ENCODE results near the gene GMDS. TPM values are rescaled to one million over a fixed set of nuclear protein-coding genes. Genes with fewer than 3 reads are reported as not detected.

The GMDS gene
- total RNA-seq, 2 donors from 2014 or later, result 25.4 to 29.5 TPM

DNA sequence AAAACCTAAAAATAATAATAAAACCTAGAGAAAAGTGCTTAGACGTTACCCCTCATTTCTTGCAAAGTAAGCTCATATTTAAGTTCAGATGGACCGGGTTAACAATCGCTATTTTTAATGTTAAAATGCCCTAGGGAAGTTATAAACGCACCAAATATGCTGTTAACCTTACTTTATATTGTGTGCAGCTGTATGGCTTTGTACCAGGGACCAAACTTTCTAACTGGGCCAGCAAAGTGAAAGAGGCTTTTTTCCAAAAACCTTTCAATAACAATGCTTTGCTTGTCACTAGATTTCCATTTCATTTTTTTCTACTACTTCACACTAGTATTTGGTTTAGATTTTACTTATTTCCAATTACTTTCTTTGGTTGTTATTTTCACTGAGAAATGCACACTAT, 387.2 kb downstream of the GMDS start:
- Histone ChIP-seq H3K9me3 (ENCODE audit: control insufficient read depth, low read length) (no peaks in the 10 kb centered on the region), H3K27me3 (ENCODE audit: control insufficient read depth, insufficient read depth, low read length, poor library complexity, severe bottlenecking) (no peaks in the 10 kb centered on the region), H3K4me1 (ENCODE audit: control insufficient read depth, insufficient read depth, low read length) (no peaks in the 10 kb centered on the region), H3K36me3 (ENCODE audit: control insufficient read depth, insufficient read depth, low read length) (no peaks in the 10 kb centered on the region), H3K4me3 (ENCODE audit: low read length) (no peak overlapping the region), H3K9ac (ENCODE audit: extremely low read depth, low read length, poor library complexity, severe bottlenecking) (no peak overlapping the region), H3K27ac (ENCODE audit: low read depth, low read length) (no peak overlapping the region)
- H3K27ac Mint-ChIP-seq, result no peak overlapping the region
- 70 to 93% methylated on average over 2 to 4 of the region's 4 CpGs for WGBS, 2 experiments (ENCODE audit: insufficient coverage in 1 of 2, insufficient read length in 1 of 2)
- no peaks in the 10 kb centered on the region for H3K9me3 Mint-ChIP-seq
- no peak overlapping the region for H3K4me3 Mint-ChIP-seq
- no peaks in the 10 kb centered on the region for H3K36me3 Mint-ChIP-seq (ENCODE audit: low read depth)
- no peaks in the 10 kb centered on the region for H3K4me1 Mint-ChIP-seq
- H3K27me3 Mint-ChIP-seq (ENCODE audit: insufficient read depth), result no peaks in the 10 kb centered on the region
- TF ChIP-seq, protein P1, sequence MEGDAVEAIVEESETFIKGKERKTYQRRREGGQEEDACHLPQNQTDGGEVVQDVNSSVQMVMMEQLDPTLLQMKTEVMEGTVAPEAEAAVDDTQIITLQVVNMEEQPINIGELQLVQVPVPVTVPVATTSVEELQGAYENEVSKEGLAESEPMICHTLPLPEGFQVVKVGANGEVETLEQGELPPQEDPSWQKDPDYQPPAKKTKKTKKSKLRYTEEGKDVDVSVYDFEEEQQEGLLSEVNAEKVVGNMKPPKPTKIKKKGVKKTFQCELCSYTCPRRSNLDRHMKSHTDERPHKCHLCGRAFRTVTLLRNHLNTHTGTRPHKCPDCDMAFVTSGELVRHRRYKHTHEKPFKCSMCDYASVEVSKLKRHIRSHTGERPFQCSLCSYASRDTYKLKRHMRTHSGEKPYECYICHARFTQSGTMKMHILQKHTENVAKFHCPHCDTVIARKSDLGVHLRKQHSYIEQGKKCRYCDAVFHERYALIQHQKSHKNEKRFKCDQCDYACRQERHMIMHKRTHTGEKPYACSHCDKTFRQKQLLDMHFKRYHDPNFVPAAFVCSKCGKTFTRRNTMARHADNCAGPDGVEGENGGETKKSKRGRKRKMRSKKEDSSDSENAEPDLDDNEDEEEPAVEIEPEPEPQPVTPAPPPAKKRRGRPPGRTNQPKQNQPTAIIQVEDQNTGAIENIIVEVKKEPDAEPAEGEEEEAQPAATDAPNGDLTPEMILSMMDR (conservative IDR thresholded peaks at IDR 0.05), result no peak
- no peak for DNase-seq

DNA sequence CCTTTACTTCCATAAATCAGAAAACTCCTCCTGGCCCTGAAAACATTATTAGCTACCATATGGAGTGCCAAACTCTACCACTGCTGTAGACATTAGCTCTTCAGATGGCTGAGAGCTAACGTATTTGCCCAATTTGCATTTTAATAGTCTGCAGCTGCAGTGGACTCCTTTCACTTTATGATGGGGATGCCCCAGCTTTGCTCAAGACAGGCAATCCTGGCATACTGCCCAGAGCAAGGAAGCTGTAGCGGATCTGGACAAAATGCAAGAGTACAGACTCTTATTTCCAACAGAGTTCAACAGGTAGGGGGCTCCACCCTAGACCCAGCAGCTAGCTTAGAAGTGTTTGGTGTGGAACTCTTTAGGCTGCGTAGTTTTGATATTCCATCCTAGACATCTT, 389.0 kb downstream of the GMDS start:
- H3K4me1 ChIP-seq (ENCODE audit: control insufficient read depth, insufficient read depth, low read length), result no peaks in the 10 kb centered on the region
- no peaks in the 10 kb centered on the region for H3K27me3 ChIP-seq (ENCODE audit: control insufficient read depth, insufficient read depth, low read length, poor library complexity, severe bottlenecking)
- H3K36me3 Mint-ChIP-seq (ENCODE audit: low read depth), result no peaks in the 10 kb centered on the region
- 67 to 91% methylated on average over 1 to 3 of the region's 3 CpGs for WGBS, 2 experiments (ENCODE audit: insufficient coverage in 1 of 2, insufficient read length in 1 of 2)
- H3K27me3 Mint-ChIP-seq (ENCODE audit: insufficient read depth), result no peaks in the 10 kb centered on the region
- H3K4me3 Mint-ChIP-seq, result no peak overlapping the region
- TF ChIP-seq, protein P1 (conservative IDR thresholded peaks at IDR 0.05), result peak; percentile 18
- no peaks in the 10 kb centered on the region for H3K9me3 ChIP-seq (ENCODE audit: control insufficient read depth, low read length)
- no peak overlapping the region for H3K27ac ChIP-seq (ENCODE audit: low read depth, low read length)
- no peaks in the 10 kb centered on the region for H3K36me3 ChIP-seq (ENCODE audit: control insufficient read depth, insufficient read depth, low read length)
- no peak overlapping the region for H3K9ac ChIP-seq (ENCODE audit: extremely low read depth, low read length, poor library complexity, severe bottlenecking)
- no peak overlapping the region for H3K27ac Mint-ChIP-seq
- no peaks in the 10 kb centered on the region for H3K9me3 Mint-ChIP-seq
- DNase-seq, result no peak
- H3K4me3 ChIP-seq (ENCODE audit: low read length), result no peak overlapping the region
- no peaks in the 10 kb centered on the region for H3K4me1 Mint-ChIP-seq

DNA sequence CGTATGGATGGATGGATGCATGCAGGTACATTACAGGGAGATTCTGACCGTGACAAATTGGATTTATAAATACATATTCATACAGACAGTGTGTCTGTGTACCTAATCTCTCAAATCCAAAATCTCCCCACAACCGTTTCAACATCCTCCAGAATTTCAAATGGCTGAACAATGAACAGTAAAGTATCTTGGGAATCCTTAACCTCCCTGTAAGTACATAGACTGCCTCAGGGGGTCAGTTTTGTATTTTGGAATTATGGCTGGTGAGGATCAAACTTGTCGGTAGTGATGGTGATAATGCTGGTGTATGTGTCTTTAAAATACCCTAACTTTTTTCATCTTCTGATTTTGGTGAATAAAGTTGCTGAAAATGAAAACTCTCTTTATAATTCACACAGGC, 389.5 kb downstream of the GMDS start:
- Histone ChIP-seq H3K9me3 (ENCODE audit: control insufficient read depth, low read length) (no peaks in the 10 kb centered on the region), H3K27me3 (ENCODE audit: control insufficient read depth, insufficient read depth, low read length, poor library complexity, severe bottlenecking) (no peaks in the 10 kb centered on the region), H3K36me3 (ENCODE audit: control insufficient read depth, insufficient read depth, low read length) (no peaks in the 10 kb centered on the region), H3K27ac (ENCODE audit: low read depth, low read length) (no peak overlapping the region), H3K4me1 (ENCODE audit: control insufficient read depth, insufficient read depth, low read length) (no peaks in the 10 kb centered on the region), H3K4me3 (ENCODE audit: low read length) (no peak overlapping the region), H3K9ac (ENCODE audit: extremely low read depth, low read length, poor library complexity, severe bottlenecking) (no peak overlapping the region)
- Mint-ChIP-seq H3K9me3 (no peaks in the 10 kb centered on the region), H3K4me1 (no peaks in the 10 kb centered on the region), H3K36me3 (ENCODE audit: low read depth) (no peaks in the 10 kb centered on the region), H3K4me3 (no peak overlapping the region), H3K27ac (no peak overlapping the region), H3K27me3 (ENCODE audit: insufficient read depth) (no peaks in the 10 kb centered on the region)
- WGBS, 2 experiments (ENCODE audit: insufficient coverage in 1 of 2, insufficient read length in 1 of 2), result 68% methylated on average over 4 of the region's 4 CpGs; no CpG with 5 or more reads in 1 of the 2 experiments
- no peak for DNase-seq
- TF ChIP-seq, protein P1 (conservative IDR thresholded peaks at IDR 0.05), result no peak

All from endodermal cell (in vitro differentiated cells).